A549 (cell line): Measurements from ENCODE around the gene LCN1.

Experiments used
- CEBPB ChIP-seq, 2 experiments: fragments of >200 bp in 1 of 2; sonication (Bioruptor Twin) in 1 of 2; formaldehyde crosslinking in 1 of 2; IDR thresholded peaks; 2 replicates each; pipeline ENCODE4 v1.6.1; 2012 to 2016
- JUNB ChIP-seq: fragments of >200 bp; sonication (Bioruptor Twin); formaldehyde crosslinking; IDR thresholded peaks from 2 replicates; pipeline ENCODE4 v1.6.1; 2016
- POLR2A ChIP-seq: IDR thresholded peaks from 2 replicates; pipeline ENCODE4 v1.6.1; 2012; ENCODE audit warnings: mild to moderate bottlenecking, low read length
- RAD21 ChIP-seq, 2 experiments: fragments of >200 bp in 1 of 2; sonication (Bioruptor Twin) in 1 of 2; formaldehyde crosslinking in 1 of 2; IDR thresholded peaks in 1 of 2; conservative IDR thresholded peaks in 1 of 2; 2 replicates in 1 of 2; 3 replicates in 1 of 2; pipeline ENCODE4 v1.6.1; 2012 to 2018; ENCODE audit warnings: inconsistent platforms in 1 of 2
- SMC3 ChIP-seq: fragments of >200 bp; sonication (Bioruptor Twin); formaldehyde crosslinking; IDR thresholded peaks from 3 replicates; pipeline ENCODE4 v1.6.1; 2018; ENCODE audit warnings: inconsistent platforms
- TF ChIP-seq, protein P1 (sequence below): fragments of >200 bp; sonication (Bioruptor Twin); formaldehyde crosslinking; IDR thresholded peaks from 3 replicates; pipeline ENCODE4 v1.5.1; 2016
- TF ChIP-seq, protein P2 (sequence below): fragments of 200-600 bp; sonication (generic); IDR thresholded peaks from 2 replicates; pipeline ENCODE4 v1.6.1; 2016; ENCODE audit warnings: antibody characterized with exemption, mild to moderate bottlenecking, moderate library complexity
- TF ChIP-seq, protein P3 (sequence below): fragments of 450-650 bp; IDR thresholded peaks from 2 replicates; pipeline ENCODE4 v1.6.1; 2014; ENCODE audit warnings: antibody characterized with exemption

DNA sequence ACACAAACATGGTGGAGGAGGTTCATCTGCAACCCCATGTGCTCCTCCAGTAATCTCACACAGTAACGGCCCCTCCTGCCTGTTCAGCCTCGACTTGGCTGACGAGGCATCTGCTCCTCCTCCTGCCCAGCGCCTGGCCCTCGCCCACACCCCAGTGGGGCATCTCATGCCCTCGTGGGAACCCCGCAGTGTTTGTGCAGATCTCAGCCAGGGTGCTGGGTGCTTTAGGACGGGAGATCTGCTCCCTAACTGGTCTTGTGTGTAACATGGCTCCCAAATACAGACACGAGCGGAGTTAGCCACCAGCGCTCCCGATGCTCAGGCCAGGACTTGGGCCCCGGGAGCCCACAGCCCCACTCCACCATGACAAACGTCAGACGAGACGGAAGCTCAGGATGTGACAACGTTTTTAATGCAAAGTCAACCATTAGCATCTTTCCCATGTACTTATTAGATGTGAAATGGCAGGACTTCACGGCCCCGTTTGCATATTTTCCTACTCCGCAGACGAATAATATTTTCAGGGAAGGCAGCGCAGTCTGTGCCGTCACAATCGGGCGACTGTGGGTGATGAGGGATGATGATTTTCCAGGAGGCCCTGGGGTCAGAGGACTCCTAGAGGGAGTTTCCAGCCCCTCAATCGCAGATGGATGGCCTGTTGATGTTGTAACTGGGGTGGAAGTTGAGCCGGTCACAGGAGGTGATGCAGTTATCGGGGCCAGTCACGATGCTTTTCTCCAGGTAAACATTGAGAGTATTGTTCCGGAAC, 26.3 kb upstream of the LCN1 start:
- TF ChIP-seq RAD21 (conservative IDR thresholded peaks at IDR 0.05 in 1 of 2, IDR thresholded peaks at IDR 0.05 in 1 of 2) (no peak), POLR2A (no peak), JUNB (no peak), CEBPB (IDR thresholded peaks at IDR 0.05) (no peak), SMC3 (no peak)
- TF ChIP-seq, protein P1, sequence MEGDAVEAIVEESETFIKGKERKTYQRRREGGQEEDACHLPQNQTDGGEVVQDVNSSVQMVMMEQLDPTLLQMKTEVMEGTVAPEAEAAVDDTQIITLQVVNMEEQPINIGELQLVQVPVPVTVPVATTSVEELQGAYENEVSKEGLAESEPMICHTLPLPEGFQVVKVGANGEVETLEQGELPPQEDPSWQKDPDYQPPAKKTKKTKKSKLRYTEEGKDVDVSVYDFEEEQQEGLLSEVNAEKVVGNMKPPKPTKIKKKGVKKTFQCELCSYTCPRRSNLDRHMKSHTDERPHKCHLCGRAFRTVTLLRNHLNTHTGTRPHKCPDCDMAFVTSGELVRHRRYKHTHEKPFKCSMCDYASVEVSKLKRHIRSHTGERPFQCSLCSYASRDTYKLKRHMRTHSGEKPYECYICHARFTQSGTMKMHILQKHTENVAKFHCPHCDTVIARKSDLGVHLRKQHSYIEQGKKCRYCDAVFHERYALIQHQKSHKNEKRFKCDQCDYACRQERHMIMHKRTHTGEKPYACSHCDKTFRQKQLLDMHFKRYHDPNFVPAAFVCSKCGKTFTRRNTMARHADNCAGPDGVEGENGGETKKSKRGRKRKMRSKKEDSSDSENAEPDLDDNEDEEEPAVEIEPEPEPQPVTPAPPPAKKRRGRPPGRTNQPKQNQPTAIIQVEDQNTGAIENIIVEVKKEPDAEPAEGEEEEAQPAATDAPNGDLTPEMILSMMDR, result no peak
- TF ChIP-seq, protein P2, sequence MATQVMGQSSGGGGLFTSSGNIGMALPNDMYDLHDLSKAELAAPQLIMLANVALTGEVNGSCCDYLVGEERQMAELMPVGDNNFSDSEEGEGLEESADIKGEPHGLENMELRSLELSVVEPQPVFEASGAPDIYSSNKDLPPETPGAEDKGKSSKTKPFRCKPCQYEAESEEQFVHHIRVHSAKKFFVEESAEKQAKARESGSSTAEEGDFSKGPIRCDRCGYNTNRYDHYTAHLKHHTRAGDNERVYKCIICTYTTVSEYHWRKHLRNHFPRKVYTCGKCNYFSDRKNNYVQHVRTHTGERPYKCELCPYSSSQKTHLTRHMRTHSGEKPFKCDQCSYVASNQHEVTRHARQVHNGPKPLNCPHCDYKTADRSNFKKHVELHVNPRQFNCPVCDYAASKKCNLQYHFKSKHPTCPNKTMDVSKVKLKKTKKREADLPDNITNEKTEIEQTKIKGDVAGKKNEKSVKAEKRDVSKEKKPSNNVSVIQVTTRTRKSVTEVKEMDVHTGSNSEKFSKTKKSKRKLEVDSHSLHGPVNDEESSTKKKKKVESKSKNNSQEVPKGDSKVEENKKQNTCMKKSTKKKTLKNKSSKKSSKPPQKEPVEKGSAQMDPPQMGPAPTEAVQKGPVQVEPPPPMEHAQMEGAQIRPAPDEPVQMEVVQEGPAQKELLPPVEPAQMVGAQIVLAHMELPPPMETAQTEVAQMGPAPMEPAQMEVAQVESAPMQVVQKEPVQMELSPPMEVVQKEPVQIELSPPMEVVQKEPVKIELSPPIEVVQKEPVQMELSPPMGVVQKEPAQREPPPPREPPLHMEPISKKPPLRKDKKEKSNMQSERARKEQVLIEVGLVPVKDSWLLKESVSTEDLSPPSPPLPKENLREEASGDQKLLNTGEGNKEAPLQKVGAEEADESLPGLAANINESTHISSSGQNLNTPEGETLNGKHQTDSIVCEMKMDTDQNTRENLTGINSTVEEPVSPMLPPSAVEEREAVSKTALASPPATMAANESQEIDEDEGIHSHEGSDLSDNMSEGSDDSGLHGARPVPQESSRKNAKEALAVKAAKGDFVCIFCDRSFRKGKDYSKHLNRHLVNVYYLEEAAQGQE, result no peak
- TF ChIP-seq, protein P3, sequence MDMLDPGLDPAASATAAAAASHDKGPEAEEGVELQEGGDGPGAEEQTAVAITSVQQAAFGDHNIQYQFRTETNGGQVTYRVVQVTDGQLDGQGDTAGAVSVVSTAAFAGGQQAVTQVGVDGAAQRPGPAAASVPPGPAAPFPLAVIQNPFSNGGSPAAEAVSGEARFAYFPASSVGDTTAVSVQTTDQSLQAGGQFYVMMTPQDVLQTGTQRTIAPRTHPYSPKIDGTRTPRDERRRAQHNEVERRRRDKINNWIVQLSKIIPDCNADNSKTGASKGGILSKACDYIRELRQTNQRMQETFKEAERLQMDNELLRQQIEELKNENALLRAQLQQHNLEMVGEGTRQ, result no peak
